SK-N-SH treated with all-trans-retinoic acid at 6 μM for 48 hours (cell line): Measurements from ENCODE around the gene NAV3.

ENCODE experiments used
- ATAC-seq: fragments of 200-7000 bp; cut with Tn5 transposase; 3 replicates; pipeline ENCODE4 v1.9.1; 2020; ENCODE audit warnings: mild to moderate bottlenecking, moderate library complexity
- BACH2 ChIP-seq: fragments of 250-450 bp; sonication (Bioruptor Pico); IDR thresholded peaks from 2 replicates; pipeline ENCODE4 v1.9.0; 2021; ENCODE audit warnings: mild to moderate bottlenecking, borderline replicate concordance
- CSDC2 ChIP-seq: fragments of 250-450 bp; sonication (Bioruptor Pico); IDR thresholded peaks from 2 replicates; pipeline ENCODE4 v1.5.0; 2020; ENCODE audit warnings: mild to moderate bottlenecking, moderate library complexity
- ESRRG ChIP-seq: fragments of 250-450 bp; sonication (Bioruptor Pico); IDR thresholded peaks from 2 replicates; pipeline ENCODE4 v1.6.1; 2021; ENCODE audit warnings: mild to moderate bottlenecking
- GLIS3 ChIP-seq: fragments of 250-450 bp; sonication (Bioruptor Pico); IDR thresholded peaks from 2 replicates; pipeline ENCODE4 v1.5.0; 2020; ENCODE audit warnings: mild to moderate bottlenecking, moderate library complexity
- ISL1 ChIP-seq: fragments of 250-450 bp; sonication (Bioruptor Pico); IDR thresholded peaks from 2 replicates; pipeline ENCODE4 v2.1.2; 2022; ENCODE audit warnings: mild to moderate bottlenecking, moderate library complexity
- OSR1 ChIP-seq: fragments of 250-450 bp; sonication (Bioruptor Pico); IDR thresholded peaks from 2 replicates; pipeline ENCODE4 v1.8.0; 2022; ENCODE audit warnings: moderate library complexity, mild to moderate bottlenecking, inconsistent platforms
- PPARA ChIP-seq: fragments of 250-450 bp; sonication (Bioruptor Pico); IDR thresholded peaks from 2 replicates; pipeline ENCODE4 v1.5.0; 2020; ENCODE audit warnings: mild to moderate bottlenecking, borderline replicate concordance
- RARB ChIP-seq: fragments of 250-450 bp; sonication (Bioruptor Pico); IDR thresholded peaks from 2 replicates; pipeline ENCODE4 v1.8.0; 2021; ENCODE audit warnings: mild to moderate bottlenecking, moderate library complexity
- SNAI2 ChIP-seq: fragments of 250-450 bp; sonication (Bioruptor Pico); IDR thresholded peaks from 2 replicates; pipeline ENCODE4 v1.5.0; 2020; ENCODE audit warnings: mild to moderate bottlenecking, moderate library complexity
- TCF4 ChIP-seq: fragments of 250-450 bp; sonication (Bioruptor Pico); IDR thresholded peaks from 2 replicates; pipeline ENCODE4 v1.8.0; 2021; ENCODE audit warnings: mild to moderate bottlenecking, moderate library complexity, borderline replicate concordance
- TOX ChIP-seq: fragments of 250-450 bp; sonication (Bioruptor Pico); IDR thresholded peaks from 2 replicates; pipeline ENCODE4 v1.8.0; 2021; ENCODE audit warnings: mild to moderate bottlenecking, moderate library complexity, borderline replicate concordance
- ZC3H10 ChIP-seq: fragments of 250-450 bp; sonication (Bioruptor Pico); IDR thresholded peaks from 2 replicates; pipeline ENCODE4 v1.5.1; 2021; ENCODE audit warnings: mild to moderate bottlenecking, moderate library complexity
- ZFP3 ChIP-seq: fragments of 250-450 bp; sonication (Bioruptor Pico); IDR thresholded peaks from 2 replicates; pipeline ENCODE4 v1.5.0; 2020; ENCODE audit warnings: mild to moderate bottlenecking, moderate library complexity
- ZFP30 ChIP-seq: fragments of 450-650 bp; formaldehyde crosslinking; IDR thresholded peaks from 2 replicates; pipeline ENCODE4 v1.5.0; 2022; ENCODE audit warnings: mild to moderate bottlenecking, moderate library complexity
- TF ChIP-seq, protein P1 (sequence below): fragments of 250-450 bp; sonication (Bioruptor Pico); IDR thresholded peaks from 2 replicates; pipeline ENCODE4 v1.5.0; 2020; ENCODE audit warnings: mild to moderate bottlenecking, moderate library complexity
- TF ChIP-seq, protein P2 (sequence below): fragments of 250-450 bp; sonication (Bioruptor Pico); IDR thresholded peaks from 2 replicates; pipeline ENCODE4 v1.5.1; 2020; ENCODE audit warnings: low read depth, mild to moderate bottlenecking, moderate library complexity
- TF ChIP-seq, protein P3 (sequence below): fragments of 250-450 bp; sonication (Bioruptor Pico); IDR thresholded peaks from 2 replicates; pipeline ENCODE4 v1.8.0; 2021; ENCODE audit warnings: low read depth, mild to moderate bottlenecking, moderate library complexity, borderline replicate concordance
- TF ChIP-seq, protein P4 (sequence below): fragments of 250-450 bp; sonication (Bioruptor Pico); IDR thresholded peaks from 2 replicates; pipeline ENCODE4 v1.8.0; 2020; ENCODE audit warnings: mild to moderate bottlenecking, moderate library complexity, borderline replicate concordance
- TF ChIP-seq, protein P5 (sequence below): fragments of 250-450 bp; sonication (Bioruptor Pico); IDR thresholded peaks from 2 replicates; pipeline ENCODE4 v1.5.1; 2021; ENCODE audit warnings: mild to moderate bottlenecking, moderate library complexity

The NAV3 gene

DNA sequence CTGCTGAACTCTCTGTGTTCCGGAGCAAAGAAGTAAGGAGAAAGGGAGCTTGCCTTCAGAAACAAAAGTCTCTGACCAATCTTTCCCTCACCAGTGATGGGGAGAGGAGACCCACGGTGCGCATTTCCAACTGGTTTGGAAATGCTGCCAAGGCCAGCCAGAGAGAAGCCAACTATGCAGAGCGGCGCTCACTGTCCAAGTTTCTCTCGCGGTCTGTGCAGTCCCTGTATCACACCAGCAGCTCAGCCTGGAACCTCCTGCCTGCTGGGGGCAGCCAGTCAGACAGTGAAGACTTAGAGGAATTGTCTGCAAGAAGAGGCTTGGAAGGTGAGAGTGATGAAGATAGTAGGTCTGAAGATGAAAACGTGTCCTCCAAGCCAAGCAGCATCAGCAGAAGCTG lies 206.2 kb downstream of the NAV3 start:
- no peak for ATAC-seq
- TF ChIP-seq, protein P1, sequence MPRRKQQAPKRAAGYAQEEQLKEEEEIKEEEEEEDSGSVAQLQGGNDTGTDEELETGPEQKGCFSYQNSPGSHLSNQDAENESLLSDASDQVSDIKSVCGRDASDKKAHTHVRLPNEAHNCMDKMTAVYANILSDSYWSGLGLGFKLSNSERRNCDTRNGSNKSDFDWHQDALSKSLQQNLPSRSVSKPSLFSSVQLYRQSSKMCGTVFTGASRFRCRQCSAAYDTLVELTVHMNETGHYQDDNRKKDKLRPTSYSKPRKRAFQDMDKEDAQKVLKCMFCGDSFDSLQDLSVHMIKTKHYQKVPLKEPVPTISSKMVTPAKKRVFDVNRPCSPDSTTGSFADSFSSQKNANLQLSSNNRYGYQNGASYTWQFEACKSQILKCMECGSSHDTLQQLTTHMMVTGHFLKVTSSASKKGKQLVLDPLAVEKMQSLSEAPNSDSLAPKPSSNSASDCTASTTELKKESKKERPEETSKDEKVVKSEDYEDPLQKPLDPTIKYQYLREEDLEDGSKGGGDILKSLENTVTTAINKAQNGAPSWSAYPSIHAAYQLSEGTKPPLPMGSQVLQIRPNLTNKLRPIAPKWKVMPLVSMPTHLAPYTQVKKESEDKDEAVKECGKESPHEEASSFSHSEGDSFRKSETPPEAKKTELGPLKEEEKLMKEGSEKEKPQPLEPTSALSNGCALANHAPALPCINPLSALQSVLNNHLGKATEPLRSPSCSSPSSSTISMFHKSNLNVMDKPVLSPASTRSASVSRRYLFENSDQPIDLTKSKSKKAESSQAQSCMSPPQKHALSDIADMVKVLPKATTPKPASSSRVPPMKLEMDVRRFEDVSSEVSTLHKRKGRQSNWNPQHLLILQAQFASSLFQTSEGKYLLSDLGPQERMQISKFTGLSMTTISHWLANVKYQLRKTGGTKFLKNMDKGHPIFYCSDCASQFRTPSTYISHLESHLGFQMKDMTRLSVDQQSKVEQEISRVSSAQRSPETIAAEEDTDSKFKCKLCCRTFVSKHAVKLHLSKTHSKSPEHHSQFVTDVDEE, result no peak
- no peak for TF ChIP-seq ZFP3 (CRISPR knock-in tag)
- no peak for TF ChIP-seq ESRRG (CRISPR knock-in tag)
- TF ChIP-seq ISL1, result no peak
- TF ChIP-seq TCF4 (CRISPR knock-in tag), result no peak
- TF ChIP-seq, protein P2, sequence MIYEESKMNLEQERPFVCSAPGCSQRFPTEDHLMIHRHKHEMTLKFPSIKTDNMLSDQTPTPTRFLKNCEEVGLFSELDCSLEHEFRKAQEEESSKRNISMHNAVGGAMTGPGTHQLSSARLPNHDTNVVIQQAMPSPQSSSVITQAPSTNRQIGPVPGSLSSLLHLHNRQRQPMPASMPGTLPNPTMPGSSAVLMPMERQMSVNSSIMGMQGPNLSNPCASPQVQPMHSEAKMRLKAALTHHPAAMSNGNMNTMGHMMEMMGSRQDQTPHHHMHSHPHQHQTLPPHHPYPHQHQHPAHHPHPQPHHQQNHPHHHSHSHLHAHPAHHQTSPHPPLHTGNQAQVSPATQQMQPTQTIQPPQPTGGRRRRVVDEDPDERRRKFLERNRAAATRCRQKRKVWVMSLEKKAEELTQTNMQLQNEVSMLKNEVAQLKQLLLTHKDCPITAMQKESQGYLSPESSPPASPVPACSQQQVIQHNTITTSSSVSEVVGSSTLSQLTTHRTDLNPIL, result no peak

DNA sequence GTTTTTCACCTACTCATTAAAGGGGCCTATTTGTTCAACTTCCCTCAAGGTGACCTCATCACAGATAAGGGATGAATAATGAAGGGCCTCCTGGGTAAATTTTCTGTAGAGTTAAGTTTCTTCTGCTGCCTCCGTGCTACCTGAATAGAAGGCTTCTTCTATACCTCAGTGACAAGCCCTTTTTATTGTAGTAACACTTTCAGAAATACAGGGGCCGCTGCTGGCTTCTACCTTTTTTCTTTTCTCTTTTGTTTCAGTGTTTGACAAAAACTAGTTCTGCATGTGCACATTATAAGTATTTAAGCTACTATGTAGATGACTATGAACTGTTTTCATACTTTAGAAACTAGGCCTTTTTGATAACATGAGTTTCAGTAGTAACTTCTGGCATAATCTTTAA lies 207.0 kb downstream of the NAV3 start:
- ATAC-seq, result no peak
- TF ChIP-seq, protein P1, result no peak
- TF ChIP-seq, protein P3, sequence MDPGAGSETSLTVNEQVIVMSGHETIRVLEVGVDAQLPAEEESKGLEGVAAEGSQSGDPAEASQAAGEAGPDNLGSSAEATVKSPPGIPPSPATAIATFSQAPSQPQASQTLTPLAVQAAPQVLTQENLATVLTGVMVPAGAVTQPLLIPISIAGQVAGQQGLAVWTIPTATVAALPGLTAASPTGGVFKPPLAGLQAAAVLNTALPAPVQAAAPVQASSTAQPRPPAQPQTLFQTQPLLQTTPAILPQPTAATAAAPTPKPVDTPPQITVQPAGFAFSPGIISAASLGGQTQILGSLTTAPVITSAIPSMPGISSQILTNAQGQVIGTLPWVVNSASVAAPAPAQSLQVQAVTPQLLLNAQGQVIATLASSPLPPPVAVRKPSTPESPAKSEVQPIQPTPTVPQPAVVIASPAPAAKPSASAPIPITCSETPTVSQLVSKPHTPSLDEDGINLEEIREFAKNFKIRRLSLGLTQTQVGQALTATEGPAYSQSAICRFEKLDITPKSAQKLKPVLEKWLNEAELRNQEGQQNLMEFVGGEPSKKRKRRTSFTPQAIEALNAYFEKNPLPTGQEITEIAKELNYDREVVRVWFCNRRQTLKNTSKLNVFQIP (CRISPR knock-in tag), result no peak
- no peak for TF ChIP-seq ZC3H10 (CRISPR knock-in tag)
- no peak for TF ChIP-seq PPARA
- TF ChIP-seq, protein P2, result no peak
- no peak for TF ChIP-seq OSR1 (CRISPR knock-in tag)
- no peak for TF ChIP-seq RARB (CRISPR knock-in tag)
- no peak for TF ChIP-seq CSDC2 (CRISPR knock-in tag)
- no peak for TF ChIP-seq ESRRG (CRISPR knock-in tag)
- no peak for TF ChIP-seq TCF4 (CRISPR knock-in tag)
- TF ChIP-seq BACH2 (CRISPR knock-in tag), result no peak
- TF ChIP-seq SNAI2 (CRISPR knock-in tag), result no peak
- no peak for TF ChIP-seq ISL1
- no peak for TF ChIP-seq GLIS3 (CRISPR knock-in tag)
- TF ChIP-seq ZFP30 (CRISPR knock-in tag), result no peak
- TF ChIP-seq, protein P4, sequence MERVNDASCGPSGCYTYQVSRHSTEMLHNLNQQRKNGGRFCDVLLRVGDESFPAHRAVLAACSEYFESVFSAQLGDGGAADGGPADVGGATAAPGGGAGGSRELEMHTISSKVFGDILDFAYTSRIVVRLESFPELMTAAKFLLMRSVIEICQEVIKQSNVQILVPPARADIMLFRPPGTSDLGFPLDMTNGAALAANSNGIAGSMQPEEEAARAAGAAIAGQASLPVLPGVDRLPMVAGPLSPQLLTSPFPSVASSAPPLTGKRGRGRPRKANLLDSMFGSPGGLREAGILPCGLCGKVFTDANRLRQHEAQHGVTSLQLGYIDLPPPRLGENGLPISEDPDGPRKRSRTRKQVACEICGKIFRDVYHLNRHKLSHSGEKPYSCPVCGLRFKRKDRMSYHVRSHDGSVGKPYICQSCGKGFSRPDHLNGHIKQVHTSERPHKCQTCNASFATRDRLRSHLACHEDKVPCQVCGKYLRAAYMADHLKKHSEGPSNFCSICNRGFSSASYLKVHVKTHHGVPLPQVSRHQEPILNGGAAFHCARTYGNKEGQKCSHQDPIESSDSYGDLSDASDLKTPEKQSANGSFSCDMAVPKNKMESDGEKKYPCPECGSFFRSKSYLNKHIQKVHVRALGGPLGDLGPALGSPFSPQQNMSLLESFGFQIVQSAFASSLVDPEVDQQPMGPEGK (CRISPR knock-in tag), result no peak
- TF ChIP-seq TOX (CRISPR knock-in tag), result no peak

DNA sequence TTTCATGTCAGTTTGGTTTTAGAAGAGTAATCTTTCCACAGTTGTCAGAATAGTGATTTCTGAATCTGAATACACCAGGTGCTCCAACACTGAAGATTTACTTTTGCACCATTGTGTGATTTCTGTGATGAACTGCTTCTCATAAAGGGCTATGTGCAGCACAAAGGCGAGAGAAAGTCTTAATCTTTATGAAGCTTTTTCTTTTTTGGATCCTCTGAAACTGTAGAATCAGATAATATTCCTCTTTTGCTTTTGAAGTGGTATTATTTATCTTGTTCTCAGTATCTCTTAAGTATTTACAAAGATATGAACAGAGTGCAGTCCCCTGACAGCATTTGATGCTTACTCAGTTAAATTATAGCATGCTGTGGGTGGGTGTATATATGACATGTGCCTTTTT lies 207.8 kb downstream of the NAV3 start:
- TF ChIP-seq, protein P5, sequence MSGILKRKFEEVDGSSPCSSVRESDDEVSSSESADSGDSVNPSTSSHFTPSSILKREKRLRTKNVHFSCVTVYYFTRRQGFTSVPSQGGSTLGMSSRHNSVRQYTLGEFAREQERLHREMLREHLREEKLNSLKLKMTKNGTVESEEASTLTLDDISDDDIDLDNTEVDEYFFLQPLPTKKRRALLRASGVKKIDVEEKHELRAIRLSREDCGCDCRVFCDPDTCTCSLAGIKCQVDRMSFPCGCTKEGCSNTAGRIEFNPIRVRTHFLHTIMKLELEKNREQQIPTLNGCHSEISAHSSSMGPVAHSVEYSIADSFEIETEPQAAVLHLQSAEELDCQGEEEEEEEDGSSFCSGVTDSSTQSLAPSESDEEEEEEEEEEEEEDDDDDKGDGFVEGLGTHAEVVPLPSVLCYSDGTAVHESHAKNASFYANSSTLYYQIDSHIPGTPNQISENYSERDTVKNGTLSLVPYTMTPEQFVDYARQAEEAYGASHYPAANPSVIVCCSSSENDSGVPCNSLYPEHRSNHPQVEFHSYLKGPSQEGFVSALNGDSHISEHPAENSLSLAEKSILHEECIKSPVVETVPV (CRISPR knock-in tag), result no peak
- TF ChIP-seq, protein P4 (CRISPR knock-in tag), result no peak
- TF ChIP-seq TCF4 (CRISPR knock-in tag) (no peak), PPARA (no peak), OSR1 (CRISPR knock-in tag) (no peak)
- TF ChIP-seq, all 23 proteins: peak for 0
- no peak for ATAC-seq
